GM20000 (cell line): ENCODE results near the gene PCDHB16.
"Not testable (repeated sequence)": the region's sequence is repeated elsewhere in the genome, so short reads cannot be mapped to it uniquely, and the experiment has no call there.

Experiments used
- DNase-seq: peaks from one replicate; pipeline ENCODE4 v3.0.0; 2012; ENCODE audit warnings: low spot score
- TF ChIP-seq, protein P1 (sequence below): IDR thresholded peaks from 2 replicates; pipeline ENCODE4 v1.5.1; 2012; ENCODE audit warnings: mild to moderate bottlenecking, control low read depth; ENCODE audit errors: extremely low read depth, missing control alignments

The PCDHB16 gene

GRCh38 chr5:141155540-141156374, 26.4 kb upstream of the PCDHB16 start:
- DNase-seq = no peak
- TF ChIP-seq, protein P1, sequence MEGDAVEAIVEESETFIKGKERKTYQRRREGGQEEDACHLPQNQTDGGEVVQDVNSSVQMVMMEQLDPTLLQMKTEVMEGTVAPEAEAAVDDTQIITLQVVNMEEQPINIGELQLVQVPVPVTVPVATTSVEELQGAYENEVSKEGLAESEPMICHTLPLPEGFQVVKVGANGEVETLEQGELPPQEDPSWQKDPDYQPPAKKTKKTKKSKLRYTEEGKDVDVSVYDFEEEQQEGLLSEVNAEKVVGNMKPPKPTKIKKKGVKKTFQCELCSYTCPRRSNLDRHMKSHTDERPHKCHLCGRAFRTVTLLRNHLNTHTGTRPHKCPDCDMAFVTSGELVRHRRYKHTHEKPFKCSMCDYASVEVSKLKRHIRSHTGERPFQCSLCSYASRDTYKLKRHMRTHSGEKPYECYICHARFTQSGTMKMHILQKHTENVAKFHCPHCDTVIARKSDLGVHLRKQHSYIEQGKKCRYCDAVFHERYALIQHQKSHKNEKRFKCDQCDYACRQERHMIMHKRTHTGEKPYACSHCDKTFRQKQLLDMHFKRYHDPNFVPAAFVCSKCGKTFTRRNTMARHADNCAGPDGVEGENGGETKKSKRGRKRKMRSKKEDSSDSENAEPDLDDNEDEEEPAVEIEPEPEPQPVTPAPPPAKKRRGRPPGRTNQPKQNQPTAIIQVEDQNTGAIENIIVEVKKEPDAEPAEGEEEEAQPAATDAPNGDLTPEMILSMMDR = no peak

GRCh38 chr5:141157356-141157755, 24.8 kb upstream of the PCDHB16 start:
- DNase-seq = not testable (repeated sequence)

- DNase-seq = not testable (repeated sequence)
Observed at GRCh38 chr5:141157901-141158300, 24.3 kb upstream of the PCDHB16 start.

GRCh38 chr5:141172381-141173204, 9.6 kb upstream of the PCDHB16 start, which contains the start of gene PCDHB7:
PCDHB7 (plus strand) TSS chr5:141172644; CDS start chr5:141172836, 192 bp downstream.
- no peak for DNase-seq
- TF ChIP-seq, protein P1 = no peak

GRCh38 chr5:141174291-141175104, 7.7 kb upstream of the PCDHB16 start:
- not testable (repeated sequence) for DNase-seq

- DNase-seq = no peak
- TF ChIP-seq, protein P1 = no peak
Observed at GRCh38 chr5:141175933-141176332, 6.3 kb upstream of the PCDHB16 start.

DNA sequence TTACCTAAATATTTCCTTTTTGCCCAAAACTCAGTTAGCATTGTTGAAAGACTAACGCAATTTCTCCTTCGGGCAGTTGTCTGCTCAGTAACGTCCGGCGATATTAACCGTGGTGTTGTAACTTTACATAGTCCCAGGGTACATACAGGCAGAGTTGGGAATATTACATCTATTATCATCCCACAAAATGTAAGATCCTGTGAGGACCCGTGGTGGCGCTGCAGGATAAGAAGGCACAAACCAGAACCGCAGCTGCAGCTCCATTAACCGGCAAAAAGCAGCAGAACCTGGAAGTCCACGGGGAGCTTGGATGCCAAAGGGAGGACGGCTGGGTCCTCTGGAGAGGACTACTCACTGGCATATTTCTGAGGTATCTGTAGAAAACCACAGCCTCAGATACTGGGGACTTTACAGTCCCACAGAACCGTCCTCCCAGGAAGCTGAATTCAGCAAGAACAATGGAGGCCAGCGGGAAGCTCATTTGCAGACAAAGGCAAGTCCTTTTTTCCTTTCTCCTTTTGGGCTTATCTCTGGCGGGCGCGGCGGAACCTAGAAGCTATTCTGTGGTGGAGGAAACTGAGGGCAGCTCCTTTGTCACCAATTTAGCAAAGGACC, 4.5 kb upstream of the PCDHB16 start, which contains the start of gene PCDHB8:
TSS of gene PCDHB8 (plus strand) at position 214 of the 615 bp plus-strand sequence. CDS start at position 459, 245 bp downstream.
- not testable (repeated sequence) for DNase-seq

DNA sequence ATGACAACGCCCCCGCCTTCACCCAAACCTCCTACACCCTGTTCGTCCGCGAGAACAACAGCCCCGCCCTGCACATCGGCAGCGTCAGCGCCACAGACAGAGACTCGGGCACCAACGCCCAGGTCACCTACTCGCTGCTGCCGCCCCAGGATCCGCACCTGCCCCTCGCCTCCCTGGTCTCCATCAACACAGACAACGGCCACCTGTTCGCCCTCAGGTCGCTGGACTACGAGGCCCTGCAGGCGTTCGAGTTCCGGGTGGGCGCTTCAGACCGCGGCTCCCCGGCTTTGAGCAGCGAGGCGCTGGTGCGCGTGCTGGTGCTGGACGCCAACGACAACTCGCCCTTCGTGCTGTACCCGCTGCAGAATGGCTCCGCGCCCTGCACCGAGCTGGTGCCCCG, 2.8 kb upstream of the PCDHB16 start:
- not testable (repeated sequence) for DNase-seq

DNA sequence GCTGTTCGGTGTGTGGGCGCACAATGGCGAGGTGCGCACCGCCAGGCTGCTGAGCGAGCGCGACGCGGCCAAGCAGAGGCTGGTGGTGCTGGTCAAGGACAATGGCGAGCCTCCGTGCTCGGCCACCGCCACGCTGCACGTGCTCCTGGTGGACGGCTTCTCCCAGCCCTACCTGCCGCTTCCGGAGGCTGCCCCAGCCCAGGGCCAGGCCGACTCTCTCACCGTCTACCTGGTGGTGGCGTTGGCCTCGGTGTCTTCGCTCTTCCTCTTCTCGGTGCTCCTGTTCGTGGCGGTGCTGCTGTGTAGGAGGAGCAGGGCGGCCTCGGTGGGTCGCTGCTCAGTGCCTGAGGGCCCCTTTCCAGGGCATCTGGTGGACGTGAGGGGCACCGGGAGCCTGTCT, 2.3 kb upstream of the PCDHB16 start:
- DNase-seq = not testable (repeated sequence)

DNA sequence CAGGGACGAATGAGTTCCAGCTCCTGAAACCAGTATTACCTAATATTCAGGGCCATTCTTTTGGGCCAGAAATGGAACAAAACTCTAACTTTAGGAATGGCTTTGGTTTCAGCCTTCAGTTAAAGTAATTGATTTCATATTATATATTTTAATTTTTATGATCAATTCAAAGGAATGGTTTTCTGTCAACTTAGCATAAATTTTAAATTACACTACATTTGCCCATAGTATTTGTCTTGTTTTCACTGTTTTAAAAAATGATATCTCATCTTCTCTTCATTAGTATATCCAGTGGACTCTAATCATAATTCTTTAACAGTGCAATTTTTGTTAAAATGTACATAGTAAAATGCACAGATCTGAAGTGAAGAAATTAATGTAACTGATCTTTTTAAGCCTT, 1.9 kb upstream of the PCDHB16 start:
- TF ChIP-seq, protein P1 = no peak
- DNase-seq = no peak

DNA sequence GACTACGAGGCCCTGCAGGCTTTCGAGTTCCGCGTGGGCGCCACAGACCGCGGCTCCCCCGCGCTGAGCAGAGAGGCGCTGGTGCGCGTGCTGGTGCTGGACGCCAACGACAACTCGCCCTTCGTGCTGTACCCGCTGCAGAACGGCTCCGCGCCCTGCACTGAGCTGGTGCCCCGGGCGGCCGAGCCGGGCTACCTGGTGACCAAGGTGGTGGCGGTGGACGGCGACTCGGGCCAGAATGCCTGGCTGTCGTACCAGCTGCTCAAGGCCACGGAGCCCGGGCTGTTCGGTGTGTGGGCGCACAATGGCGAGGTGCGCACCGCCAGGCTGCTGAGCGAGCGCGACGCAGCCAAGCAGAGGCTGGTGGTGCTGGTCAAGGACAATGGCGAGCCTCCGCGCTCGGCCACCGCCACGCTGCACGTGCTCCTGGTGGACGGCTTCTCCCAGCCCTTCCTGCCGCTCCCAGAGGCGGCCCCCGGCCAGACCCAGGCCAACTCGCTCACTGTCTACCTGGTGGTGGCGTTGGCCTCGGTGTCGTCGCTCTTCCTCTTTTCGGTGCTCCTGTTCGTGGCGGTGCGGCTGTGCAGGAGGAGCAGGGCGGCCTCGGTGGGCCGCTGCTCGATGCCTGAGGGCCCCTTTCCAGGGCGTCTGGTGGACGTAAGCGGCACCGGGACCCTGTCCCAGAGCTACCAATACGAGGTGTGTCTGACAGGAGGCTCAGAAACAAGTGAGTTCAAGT, 2.1 kb downstream of the PCDHB16 start:
- DNase-seq = not testable (repeated sequence)
